NB4 (cell line): ENCODE data around the gene RERE.

Source experiments
- DNase-seq: peaks from one replicate; pipeline ENCODE4 v3.0.0; 2010; ENCODE audit warnings: low read depth
- H3K4me3 ChIP-seq: one replicate; pipeline ENCODE4 v1.5.1; 2011; ENCODE audit warnings: mild to moderate bottlenecking, low read depth, low read length, moderate library complexity
- MYC ChIP-seq: IDR thresholded peaks from 2 replicates; pipeline ENCODE4 v1.6.1; 2011; ENCODE audit warnings: low read depth, low read length
- POLR2A ChIP-seq: IDR thresholded peaks from 2 replicates; pipeline ENCODE4 v1.6.1; 2011; ENCODE audit warnings: mild to moderate bottlenecking; ENCODE audit not compliant: insufficient read length; ENCODE audit errors: extremely low read depth
- TF ChIP-seq, protein P1 (sequence below): IDR thresholded peaks from 2 replicates; pipeline ENCODE4 v1.6.1; 2011; ENCODE audit warnings: low read depth, low read length
- TF ChIP-seq, protein P2 (sequence below): IDR thresholded peaks from one replicate; pipeline ENCODE4 v1.5.1; 2012; ENCODE audit warnings: low read depth, low read length

Gene RERE

DNA sequence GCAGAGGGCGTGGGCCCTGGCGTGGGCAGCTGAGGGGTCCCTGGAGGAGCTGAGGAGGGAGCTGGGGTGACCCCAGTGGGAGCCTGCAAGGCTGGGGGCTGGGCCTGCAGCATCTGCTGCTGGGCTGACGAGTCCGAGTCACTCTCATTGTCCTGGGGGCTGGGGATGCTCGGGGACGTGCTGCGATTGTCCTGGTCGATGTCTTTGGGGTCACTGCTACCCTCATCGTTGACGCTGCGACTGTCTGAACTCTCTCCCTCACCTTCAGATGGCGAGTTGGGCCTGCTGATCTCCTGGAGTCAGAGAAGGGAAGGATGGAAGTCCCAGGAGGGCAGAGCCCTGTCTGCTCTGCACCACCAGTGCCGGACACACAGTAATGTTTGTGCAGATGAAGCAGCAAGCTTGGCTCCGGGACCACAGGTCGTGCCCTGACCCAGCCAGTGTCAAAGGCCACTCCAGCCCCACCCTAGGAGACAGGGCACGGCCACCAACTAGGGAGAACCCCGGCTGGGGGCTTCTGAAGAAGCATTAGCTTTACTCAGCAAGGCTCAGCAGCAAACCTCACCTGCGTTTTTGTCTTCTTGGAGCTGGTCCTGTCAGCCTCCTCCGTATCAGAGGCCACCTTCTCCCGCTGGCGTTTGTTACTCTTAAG, 456.1 kb downstream of the RERE start:
- H3K4me3 ChIP-seq: no peak overlapping the region
- TF ChIP-seq POLR2A (no peak), MYC (no peak)
- TF ChIP-seq, protein P1, sequence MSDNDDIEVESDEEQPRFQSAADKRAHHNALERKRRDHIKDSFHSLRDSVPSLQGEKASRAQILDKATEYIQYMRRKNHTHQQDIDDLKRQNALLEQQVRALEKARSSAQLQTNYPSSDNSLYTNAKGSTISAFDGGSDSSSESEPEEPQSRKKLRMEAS: no peak
- TF ChIP-seq, protein P2, sequence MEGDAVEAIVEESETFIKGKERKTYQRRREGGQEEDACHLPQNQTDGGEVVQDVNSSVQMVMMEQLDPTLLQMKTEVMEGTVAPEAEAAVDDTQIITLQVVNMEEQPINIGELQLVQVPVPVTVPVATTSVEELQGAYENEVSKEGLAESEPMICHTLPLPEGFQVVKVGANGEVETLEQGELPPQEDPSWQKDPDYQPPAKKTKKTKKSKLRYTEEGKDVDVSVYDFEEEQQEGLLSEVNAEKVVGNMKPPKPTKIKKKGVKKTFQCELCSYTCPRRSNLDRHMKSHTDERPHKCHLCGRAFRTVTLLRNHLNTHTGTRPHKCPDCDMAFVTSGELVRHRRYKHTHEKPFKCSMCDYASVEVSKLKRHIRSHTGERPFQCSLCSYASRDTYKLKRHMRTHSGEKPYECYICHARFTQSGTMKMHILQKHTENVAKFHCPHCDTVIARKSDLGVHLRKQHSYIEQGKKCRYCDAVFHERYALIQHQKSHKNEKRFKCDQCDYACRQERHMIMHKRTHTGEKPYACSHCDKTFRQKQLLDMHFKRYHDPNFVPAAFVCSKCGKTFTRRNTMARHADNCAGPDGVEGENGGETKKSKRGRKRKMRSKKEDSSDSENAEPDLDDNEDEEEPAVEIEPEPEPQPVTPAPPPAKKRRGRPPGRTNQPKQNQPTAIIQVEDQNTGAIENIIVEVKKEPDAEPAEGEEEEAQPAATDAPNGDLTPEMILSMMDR: no peak
- no peak for DNase-seq

DNA sequence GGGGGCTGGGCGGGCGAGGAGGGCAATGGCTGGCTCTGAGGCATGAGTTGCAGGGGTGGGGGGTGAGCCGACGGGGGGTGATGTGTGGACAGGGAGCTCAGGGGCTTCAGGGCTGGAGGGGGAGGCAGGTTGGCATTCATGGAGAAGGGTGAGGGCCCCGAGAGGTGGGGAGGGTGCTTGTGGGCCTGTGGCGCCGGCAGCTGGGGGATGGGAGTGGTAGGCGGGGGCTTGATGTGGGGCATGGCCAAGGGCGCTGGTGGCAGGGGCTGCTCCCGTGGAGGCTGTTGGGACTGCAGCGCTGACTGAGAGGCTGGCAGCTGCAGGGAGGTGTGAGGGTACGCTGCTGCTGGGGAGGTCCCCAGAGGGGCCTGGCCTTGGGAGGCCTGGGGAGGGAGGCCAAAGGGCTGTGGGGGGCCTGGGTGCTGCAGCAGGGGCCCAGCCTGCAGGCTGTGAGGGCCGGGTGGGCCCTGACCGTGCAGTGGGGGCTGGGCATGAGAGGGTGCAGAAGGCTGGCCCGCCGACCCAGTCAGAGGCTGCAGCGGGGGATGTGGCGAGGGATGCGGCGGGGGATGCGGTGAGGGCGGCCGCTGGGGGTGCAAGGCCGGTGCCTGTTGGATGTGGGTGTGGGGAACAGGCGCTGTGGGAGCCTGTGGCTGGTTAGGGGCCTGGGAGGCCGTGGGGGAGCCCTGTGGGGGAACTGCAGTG, 456.8 kb downstream of the RERE start:
- TF ChIP-seq, protein P1: no peak
- TF ChIP-seq, protein P2: no peak
- TF ChIP-seq MYC (no peak), POLR2A (no peak)
- no peak for DNase-seq
- no peak overlapping the region for H3K4me3 ChIP-seq

DNA sequence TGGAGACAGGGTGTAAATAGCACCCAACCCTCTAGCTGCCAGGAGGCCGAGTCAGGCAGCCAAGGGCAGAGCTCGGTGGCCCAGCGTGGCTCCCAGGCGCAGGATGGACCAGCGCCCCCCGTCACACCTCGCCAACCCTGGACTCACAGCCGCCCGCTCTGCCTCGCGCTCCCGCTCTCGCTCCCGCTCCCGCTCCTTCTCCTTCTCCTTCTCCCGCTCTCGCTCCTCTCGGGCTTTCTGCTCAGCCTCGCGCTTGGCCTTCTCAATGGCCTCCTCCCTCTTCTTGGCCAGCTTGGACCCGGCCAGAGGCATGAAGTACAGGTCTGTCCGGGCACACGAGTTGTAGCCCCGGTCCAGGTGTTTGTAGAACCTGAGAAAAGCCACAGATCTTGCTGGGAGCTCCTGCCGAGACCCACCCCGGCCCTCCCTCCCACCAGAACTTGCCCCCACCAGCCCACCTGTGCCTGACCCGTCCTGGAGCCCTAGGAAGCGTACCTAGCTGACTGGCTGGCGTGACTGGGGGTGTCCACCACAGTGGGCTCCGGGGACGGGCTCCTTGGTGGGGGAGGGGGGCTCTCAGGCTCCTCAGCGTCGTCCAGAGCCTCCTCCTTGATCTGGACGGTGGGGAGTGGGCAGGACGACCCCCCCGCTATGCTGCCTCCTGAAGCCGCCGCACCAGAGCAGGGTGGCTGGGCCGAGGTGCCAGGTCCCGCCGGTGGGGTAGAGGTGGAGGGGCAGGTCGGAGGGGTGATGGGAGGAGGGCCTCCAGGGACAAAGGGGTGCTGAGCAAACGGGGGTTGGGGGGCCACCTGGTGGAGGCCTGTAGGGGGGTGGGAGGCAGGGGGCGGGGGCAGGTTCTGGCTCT, 457.6 kb downstream of the RERE start:
- no peak for DNase-seq
- no peak for TF ChIP-seq POLR2A
- TF ChIP-seq MYC: no peak
- TF ChIP-seq, protein P2: no peak
- TF ChIP-seq, protein P1: no peak
- no peak overlapping the region for H3K4me3 ChIP-seq

DNA sequence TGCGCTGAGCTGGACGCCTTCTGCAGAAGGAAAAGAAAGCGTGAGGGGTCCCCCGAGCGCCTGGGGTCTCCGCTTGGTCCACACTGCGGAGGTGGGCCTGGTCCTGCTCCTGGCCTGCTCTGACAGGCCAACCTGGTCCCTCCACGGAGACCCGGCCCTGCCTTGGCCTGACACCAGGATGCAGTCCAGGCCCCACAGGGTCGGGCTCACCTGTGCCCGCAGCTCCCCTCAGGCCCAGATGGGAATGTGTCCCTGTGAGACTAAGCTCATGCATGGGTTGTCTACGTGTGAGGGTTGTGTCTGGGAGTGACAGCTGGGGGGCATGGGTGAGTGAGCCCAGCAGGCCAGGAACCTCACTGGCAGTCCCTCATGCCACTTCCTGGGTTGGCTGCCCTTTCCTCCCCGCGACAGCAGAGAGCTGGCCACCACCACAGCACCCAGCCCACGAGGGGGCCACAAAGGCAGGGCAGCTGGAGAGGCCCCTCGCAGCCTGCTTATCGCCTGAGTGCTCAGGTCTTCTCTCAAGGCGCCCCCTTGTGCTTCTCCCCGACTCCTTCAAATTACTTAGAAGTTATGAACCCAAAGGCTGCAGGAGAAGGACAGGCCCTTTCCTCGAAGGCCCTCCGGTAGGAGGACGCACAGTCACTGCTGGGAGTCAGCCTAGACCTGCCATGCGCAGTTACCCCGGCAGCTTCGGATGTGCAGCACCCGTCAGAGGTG, 458.4 kb downstream of the RERE start:
- no peak overlapping the region for H3K4me3 ChIP-seq
- no peak for DNase-seq
- TF ChIP-seq, protein P1: no peak
- TF ChIP-seq POLR2A: no peak

DNA sequence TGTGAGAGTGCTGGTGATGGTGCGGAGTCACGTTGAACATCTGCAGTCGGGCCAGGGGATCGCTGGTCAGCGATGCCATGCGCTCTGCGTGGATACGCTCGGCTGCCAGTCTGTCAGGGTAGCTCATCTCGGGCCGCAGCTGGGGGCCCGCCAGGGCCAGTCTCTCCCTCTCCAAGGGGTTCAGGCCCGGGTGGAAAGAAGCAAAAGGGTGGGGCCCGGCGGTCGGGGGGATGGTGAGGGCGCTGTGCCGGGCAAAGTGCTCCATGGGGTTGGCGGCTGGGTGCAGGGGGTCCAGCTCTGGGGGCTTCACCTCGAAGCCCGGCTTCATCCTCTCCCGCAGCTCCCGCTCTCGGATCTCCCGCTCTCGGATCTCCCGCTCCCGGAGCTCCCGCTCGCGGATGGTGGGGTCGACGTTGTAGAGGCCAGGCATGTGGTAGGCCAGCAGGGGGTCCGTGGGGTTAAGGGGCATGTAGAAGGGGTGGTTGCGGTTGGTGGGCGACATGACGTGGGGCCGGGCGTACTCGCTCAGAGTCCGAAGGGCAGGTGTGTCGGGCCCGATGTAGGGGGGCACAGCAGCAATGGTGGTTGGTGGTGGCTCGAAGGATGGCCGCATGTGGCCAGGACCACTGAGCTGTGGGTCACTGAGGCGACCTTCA, 459.1 kb downstream of the RERE start:
- H3K4me3 ChIP-seq: no peak overlapping the region
- no peak for TF ChIP-seq POLR2A
- TF ChIP-seq, protein P1: no peak
- TF ChIP-seq, protein P2: no peak
- no peak for DNase-seq
